Measurements from ENCODE around the gene SGSM2.

SGSM2 gene

DNA sequence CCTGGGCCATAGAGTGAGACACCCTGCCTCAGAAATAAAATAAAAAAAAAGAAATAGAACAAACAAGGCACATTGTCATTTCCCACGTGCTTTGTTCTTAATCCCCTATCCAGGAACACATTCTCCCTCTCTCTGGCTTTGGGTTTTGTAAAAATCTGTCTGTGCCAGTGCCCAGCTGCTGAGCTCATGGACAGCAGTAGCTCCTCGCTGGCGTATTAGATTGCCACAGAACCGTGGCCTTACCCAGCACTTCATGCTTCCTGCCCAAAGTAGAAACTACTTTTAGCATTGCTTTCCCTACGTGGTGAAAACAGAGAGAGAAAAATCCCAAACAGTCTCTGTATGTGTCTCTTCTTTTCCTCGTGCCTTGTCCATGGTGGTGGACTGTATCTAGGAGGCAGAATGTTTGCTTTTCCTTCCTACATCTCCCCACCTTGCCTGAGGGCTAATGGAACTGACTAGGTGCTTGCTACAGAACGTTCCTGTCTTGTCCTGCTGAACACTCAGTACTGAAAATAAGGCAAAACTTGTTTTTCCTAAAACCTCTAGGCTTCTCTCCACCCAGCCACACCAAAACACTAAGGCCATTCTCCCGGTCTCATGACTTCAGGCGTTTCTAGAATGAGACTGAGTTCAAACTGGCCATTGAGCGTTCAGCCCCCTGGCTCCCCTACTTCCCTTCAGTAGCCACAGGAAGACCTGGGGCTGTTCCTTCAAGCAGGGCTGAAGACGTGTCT is 37.4 kb downstream of the SGSM2 start:
- H3K36me3 ChIP-seq (ENCODE audit: control insufficient read depth in 2 of 2, insufficient read depth in 2 of 2, low read length in 2 of 2), result peaks cover 15 to 18% of the 10 kb centered on the region in 2 donors
- H3K27me3 ChIP-seq (ENCODE audit: control insufficient read depth in 2 of 2, insufficient read depth in 2 of 2, low read length in 2 of 2), result no peaks in the 10 kb centered on the region

DNA sequence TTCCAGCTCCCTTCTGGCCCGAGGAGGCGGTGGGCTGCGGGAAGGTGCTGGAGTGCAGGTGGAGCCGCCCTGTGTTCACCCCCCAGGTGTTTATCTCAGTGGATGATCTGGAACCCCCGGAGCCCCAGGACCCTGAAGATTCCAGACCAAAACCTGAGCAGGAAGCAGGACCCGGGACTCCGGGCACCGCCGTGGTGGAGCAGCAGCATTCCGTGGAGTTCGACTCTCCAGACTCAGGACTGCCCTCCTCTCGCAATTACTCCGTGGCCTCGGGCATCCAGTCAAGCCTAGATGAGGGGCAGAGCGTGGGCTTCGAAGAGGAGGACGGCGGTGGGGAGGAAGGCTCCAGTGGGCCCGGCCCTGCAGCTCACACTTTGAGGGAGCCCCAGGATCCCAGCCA is 38.1 kb downstream of the SGSM2 start:
- no peak overlapping the region for H3K9ac ChIP-seq (ENCODE audit: low read depth in 1 of 2, low read length in 2 of 2)
- H3K4me3 ChIP-seq (ENCODE audit: low read length in 2 of 2), result no peak overlapping the region
- H3K36me3 ChIP-seq (ENCODE audit: control insufficient read depth in 2 of 2, insufficient read depth in 2 of 2, low read length in 2 of 2), result peaks cover 15 to 22% of the 10 kb centered on the region in 2 donors
- no peaks in the 10 kb centered on the region for H3K27me3 ChIP-seq (ENCODE audit: control insufficient read depth in 2 of 2, insufficient read depth in 2 of 2, low read length in 2 of 2)
- no peak overlapping the region for H3K27ac ChIP-seq (ENCODE audit: low read depth in 2 of 2, low read length in 2 of 2)
- H3K9me3 ChIP-seq (ENCODE audit: control insufficient read depth in 2 of 2, low read length in 2 of 2), result no peaks in the 10 kb centered on the region
- H3K4me1 ChIP-seq (ENCODE audit: control insufficient read depth in 2 of 2, insufficient read depth in 2 of 2, low read length in 2 of 2), result no peaks in the 10 kb centered on the region

More for the DNA sequence above, 37.4 kb downstream of the SGSM2 start:
- Histone ChIP-seq H3K9ac (ENCODE audit: low read depth in 1 of 2, low read length in 2 of 2) (no peak overlapping the region), H3K4me1 (ENCODE audit: control insufficient read depth in 2 of 2, insufficient read depth in 2 of 2, low read length in 2 of 2) (no peaks in the 10 kb centered on the region), H3K9me3 (ENCODE audit: control insufficient read depth in 2 of 2, low read length in 2 of 2) (no peaks in the 10 kb centered on the region), H3K27ac (ENCODE audit: low read depth in 2 of 2, low read length in 2 of 2) (no peak overlapping the region), H3K4me3 (ENCODE audit: low read length in 2 of 2) (no peak overlapping the region)

DNA sequence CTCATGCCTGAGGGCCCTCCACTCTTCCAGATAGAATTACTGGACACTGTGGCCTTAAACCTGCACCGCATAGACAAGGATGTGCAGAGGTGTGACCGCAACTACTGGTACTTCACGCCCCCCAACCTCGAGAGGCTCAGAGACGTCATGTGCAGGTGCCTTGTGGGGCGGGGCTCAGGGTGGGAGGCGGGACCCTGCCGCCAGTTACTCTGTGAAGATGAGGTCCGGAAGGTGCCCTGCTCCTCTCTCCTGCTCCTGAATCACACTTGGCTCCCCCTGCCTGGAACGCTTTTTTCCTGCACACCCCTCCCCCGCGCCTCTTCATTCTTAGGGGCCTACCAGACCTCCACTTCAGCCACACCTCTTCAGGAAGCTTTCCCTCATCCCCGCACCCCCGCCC is 38.8 kb downstream of the SGSM2 start:
- Histone ChIP-seq H3K4me1 (ENCODE audit: control insufficient read depth in 2 of 2, insufficient read depth in 2 of 2, low read length in 2 of 2) (no peaks in the 10 kb centered on the region), H3K9me3 (ENCODE audit: control insufficient read depth in 2 of 2, low read length in 2 of 2) (no peaks in the 10 kb centered on the region), H3K9ac (ENCODE audit: low read depth in 1 of 2, low read length in 2 of 2) (no peak overlapping the region), H3K27me3 (ENCODE audit: control insufficient read depth in 2 of 2, insufficient read depth in 2 of 2, low read length in 2 of 2) (no peaks in the 10 kb centered on the region), H3K27ac (ENCODE audit: low read depth in 2 of 2, low read length in 2 of 2) (no peak overlapping the region), H3K36me3 (ENCODE audit: control insufficient read depth in 2 of 2, insufficient read depth in 2 of 2, low read length in 2 of 2) (peaks cover 20 to 22% of the 10 kb centered on the region in 2 donors), H3K4me3 (ENCODE audit: low read length in 2 of 2) (no peak overlapping the region)

DNA sequence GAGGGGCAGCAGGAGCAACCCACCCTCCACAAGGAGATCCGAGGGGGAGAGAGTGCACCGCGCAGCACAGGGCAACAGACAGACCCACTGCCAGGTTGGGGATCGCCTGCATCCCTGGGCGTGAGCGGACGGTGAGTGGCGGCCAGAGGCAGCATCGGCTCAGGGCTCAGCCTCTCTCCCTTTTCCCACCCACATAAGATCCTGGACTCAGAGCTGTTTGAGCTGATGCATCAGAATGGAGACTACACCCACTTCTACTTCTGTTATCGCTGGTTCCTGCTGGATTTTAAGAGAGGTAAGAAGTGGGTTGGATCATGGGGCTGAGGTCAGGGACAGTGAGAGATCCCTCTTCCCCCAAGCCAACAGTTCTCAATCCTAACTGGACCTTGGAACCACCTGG is 40.4 kb downstream of the SGSM2 start:
- Histone ChIP-seq H3K27ac (ENCODE audit: low read depth in 2 of 2, low read length in 2 of 2) (no peak overlapping the region), H3K4me3 (ENCODE audit: low read length in 2 of 2) (no peak overlapping the region), H3K36me3 (ENCODE audit: control insufficient read depth in 2 of 2, insufficient read depth in 2 of 2, low read length in 2 of 2) (peaks cover 24% of the 10 kb centered on the region in 2 donors), H3K4me1 (ENCODE audit: control insufficient read depth in 2 of 2, insufficient read depth in 2 of 2, low read length in 2 of 2) (peaks cover 0 to 4% of the 10 kb centered on the region in 2 donors), H3K9me3 (ENCODE audit: control insufficient read depth in 2 of 2, low read length in 2 of 2) (no peaks in the 10 kb centered on the region), H3K9ac (ENCODE audit: low read depth in 1 of 2, low read length in 2 of 2) (no peak overlapping the region), H3K27me3 (ENCODE audit: control insufficient read depth in 2 of 2, insufficient read depth in 2 of 2, low read length in 2 of 2) (no peaks in the 10 kb centered on the region)

DNA sequence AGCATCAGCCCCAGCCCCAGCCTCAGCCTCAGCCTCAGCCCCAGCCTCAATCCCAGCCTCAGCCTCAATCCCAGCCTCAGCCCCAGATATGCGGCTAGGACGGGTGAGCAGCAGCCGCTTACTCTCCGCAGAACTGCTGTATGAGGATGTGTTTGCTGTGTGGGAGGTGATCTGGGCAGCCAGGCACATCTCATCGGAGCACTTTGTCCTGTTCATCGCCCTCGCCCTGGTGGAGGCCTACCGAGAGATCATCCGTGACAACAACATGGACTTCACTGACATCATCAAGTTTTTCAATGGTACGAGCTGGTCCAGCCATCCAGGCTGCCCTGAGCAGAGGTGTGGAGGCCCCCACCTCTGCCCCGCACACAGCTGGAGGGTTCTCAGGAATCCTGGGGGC is 41.6 kb downstream of the SGSM2 start:
- Histone ChIP-seq H3K9ac (ENCODE audit: low read depth in 1 of 2, low read length in 2 of 2) (no peak overlapping the region), H3K4me3 (ENCODE audit: low read length in 2 of 2) (no peak overlapping the region), H3K36me3 (ENCODE audit: control insufficient read depth in 2 of 2, insufficient read depth in 2 of 2, low read length in 2 of 2) (peaks cover 16% of the 10 kb centered on the region in 2 donors), H3K27ac (ENCODE audit: low read depth in 2 of 2, low read length in 2 of 2) (no peak overlapping the region), H3K27me3 (ENCODE audit: control insufficient read depth in 2 of 2, insufficient read depth in 2 of 2, low read length in 2 of 2) (no peaks in the 10 kb centered on the region), H3K9me3 (ENCODE audit: control insufficient read depth in 2 of 2, low read length in 2 of 2) (no peaks in the 10 kb centered on the region), H3K4me1 (ENCODE audit: control insufficient read depth in 2 of 2, insufficient read depth in 2 of 2, low read length in 2 of 2) (peaks cover 0 to 8% of the 10 kb centered on the region in 2 donors)

DNA sequence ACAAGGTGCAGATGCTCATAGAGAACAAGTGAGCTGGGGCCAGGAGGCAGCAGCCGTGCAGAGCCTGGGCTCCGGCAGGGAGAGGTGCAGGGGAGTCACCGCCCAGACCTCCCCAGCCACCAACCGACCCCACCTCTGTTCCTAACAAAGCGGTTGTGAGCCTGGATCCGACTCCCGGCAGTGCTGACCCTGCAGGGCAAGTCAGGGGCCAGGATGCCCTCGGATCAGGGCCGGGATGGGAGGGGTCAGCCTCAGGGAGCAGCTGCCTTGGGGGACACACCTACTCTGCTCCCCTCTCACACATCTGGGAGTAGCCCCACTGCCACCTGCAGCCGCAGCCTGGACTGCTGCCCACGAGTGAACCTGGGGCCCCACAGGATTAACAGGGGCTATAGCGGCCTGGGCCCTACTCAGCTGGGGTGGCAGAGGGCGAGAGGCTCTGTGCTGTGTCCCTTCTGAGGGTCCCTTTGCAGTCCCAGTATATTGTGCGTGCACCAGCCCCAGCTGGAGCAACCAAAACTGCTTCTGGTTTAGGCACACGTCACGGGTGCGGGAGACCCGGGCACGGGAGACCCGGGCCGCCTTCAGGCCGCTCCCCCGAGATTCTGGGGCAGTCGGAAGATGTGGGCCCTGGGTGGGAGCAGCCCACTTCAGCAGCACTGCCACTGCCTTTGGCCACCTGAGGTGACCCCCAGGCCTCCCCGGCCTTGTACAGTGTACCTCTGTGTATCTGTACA is 42.4 kb downstream of the SGSM2 start:
- Histone ChIP-seq H3K9ac (ENCODE audit: low read depth in 1 of 2, low read length in 2 of 2) (no peak overlapping the region), H3K4me3 (ENCODE audit: low read length in 2 of 2) (no peak overlapping the region), H3K27ac (ENCODE audit: low read depth in 2 of 2, low read length in 2 of 2) (no peak overlapping the region), H3K27me3 (ENCODE audit: control insufficient read depth in 2 of 2, insufficient read depth in 2 of 2, low read length in 2 of 2) (no peaks in the 10 kb centered on the region), H3K4me1 (ENCODE audit: control insufficient read depth in 2 of 2, insufficient read depth in 2 of 2, low read length in 2 of 2) (peaks cover 0 to 8% of the 10 kb centered on the region in 2 donors), H3K9me3 (ENCODE audit: control insufficient read depth in 2 of 2, low read length in 2 of 2) (no peaks in the 10 kb centered on the region), H3K36me3 (ENCODE audit: control insufficient read depth in 2 of 2, insufficient read depth in 2 of 2, low read length in 2 of 2) (peaks cover 16% of the 10 kb centered on the region in 2 donors)

DNA sequence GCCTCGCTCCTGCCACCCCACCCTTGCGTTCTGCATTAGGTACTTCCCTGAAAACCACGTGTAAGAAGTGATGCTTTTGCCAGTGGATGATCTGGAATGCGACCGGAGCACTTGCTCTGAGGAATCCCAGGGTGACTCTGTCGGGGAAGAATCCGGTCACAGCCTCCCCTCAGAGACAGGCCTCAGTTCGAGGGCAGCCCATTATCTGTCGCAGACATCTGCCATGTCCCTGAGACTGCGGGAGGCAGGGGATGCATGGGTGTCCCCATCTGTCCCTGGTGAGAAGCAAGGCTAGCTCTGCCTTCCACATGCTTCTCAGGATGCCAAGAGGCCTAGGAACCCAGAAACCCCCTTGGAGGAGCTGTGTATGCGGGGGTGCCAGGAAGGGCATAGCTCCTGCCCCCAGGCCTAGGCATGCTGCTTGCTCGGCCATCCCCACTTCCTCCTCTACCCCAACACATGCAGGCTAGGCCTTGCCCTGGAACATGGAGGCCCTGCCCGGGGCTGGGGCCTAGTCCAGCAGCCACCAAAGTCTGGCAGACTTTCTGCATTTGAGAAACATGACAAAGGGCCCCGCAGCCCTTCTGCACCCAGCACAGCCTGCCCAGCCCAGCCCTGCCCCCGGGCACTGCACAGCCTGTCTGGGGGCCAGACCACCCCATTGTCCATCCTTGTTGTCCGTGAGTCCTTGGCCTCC is 43.1 kb downstream of the SGSM2 start:
- Histone ChIP-seq H3K4me1 (ENCODE audit: control insufficient read depth in 2 of 2, insufficient read depth in 2 of 2, low read length in 2 of 2) (peaks cover 0 to 8% of the 10 kb centered on the region in 2 donors), H3K36me3 (ENCODE audit: control insufficient read depth in 2 of 2, insufficient read depth in 2 of 2, low read length in 2 of 2) (peaks cover 12 to 14% of the 10 kb centered on the region in 2 donors), H3K27me3 (ENCODE audit: control insufficient read depth in 2 of 2, insufficient read depth in 2 of 2, low read length in 2 of 2) (no peaks in the 10 kb centered on the region), H3K9me3 (ENCODE audit: control insufficient read depth in 2 of 2, low read length in 2 of 2) (no peaks in the 10 kb centered on the region), H3K4me3 (ENCODE audit: low read length in 2 of 2) (no peak overlapping the region), H3K9ac (ENCODE audit: low read depth in 1 of 2, low read length in 2 of 2) (no peak overlapping the region), H3K27ac (ENCODE audit: low read depth in 2 of 2, low read length in 2 of 2) (no peak overlapping the region)

DNA sequence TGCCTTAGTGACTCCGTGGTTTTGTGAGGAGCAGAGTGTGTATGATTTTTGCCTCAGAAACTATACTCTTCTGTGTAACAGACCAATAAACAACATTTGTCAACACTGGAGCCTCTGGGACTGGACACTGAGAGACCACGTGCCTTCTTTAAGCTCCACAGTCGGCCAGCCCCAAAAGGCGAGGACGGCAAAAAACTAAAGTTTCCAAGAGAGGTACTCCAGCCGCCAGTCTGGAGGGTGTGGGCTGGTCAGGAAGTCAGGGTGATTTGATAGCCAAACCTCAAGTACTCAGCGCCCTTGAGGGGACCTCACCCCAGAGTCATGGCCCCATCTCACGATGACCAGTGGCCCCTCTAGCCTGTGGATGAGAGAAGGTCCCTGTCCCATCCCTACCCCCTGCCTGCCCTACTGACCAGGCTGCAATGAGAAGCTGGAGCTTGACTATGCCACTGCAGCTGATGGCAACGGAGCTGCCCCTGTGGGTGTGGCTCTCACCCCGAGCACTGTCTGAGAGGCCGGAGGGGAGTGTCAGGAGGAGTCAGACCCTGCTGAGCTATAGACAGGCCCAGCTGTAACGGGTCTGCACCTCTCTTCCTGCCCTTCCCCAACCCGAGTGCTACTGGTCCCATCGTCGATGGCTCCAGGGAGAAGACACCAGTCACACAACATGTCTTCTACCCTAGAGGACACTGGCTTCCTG is 43.8 kb downstream of the SGSM2 start:
- no peak overlapping the region for H3K27ac ChIP-seq (ENCODE audit: low read depth in 2 of 2, low read length in 2 of 2)
- no peaks in the 10 kb centered on the region for H3K9me3 ChIP-seq (ENCODE audit: control insufficient read depth in 2 of 2, low read length in 2 of 2)
- peaks cover 15% of the 10 kb centered on the region in 2 donors for H3K36me3 ChIP-seq (ENCODE audit: control insufficient read depth in 2 of 2, insufficient read depth in 2 of 2, low read length in 2 of 2)
- no peaks in the 10 kb centered on the region for H3K27me3 ChIP-seq (ENCODE audit: control insufficient read depth in 2 of 2, insufficient read depth in 2 of 2, low read length in 2 of 2)
- H3K4me3 ChIP-seq (ENCODE audit: low read length in 2 of 2), result no peak overlapping the region
- H3K9ac ChIP-seq (ENCODE audit: low read depth in 1 of 2, low read length in 2 of 2), result no peak overlapping the region
- peaks cover 2 to 8% of the 10 kb centered on the region in 2 donors for H3K4me1 ChIP-seq (ENCODE audit: control insufficient read depth in 2 of 2, insufficient read depth in 2 of 2, low read length in 2 of 2)

DNA sequence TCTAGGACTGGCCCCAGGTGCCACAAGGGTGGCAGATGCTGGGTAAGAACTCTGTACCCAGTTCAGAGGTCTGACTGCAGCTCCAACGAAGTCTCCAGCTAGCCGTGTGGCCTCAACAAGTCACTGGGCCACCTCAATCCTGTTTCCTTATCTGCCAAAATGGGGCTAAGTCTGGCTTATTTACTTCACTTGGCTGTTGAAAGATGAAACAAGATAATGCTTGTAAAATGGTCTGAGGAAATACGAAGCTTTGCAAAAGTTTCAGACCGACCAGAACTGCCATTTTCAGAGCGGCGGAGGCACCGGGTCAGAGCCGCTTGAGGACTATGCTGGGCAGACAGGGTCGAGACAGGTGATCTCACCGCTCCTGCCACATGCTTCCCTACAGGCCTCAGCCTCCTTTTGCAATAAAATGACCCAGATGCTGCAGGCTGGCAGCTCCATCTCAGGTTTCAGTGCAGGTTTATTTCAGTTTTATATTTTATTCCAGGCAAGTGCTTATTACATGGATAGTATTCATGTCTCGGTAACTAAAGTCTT is 46.4 kb downstream of the SGSM2 start:
- no peak overlapping the region for H3K27ac ChIP-seq (ENCODE audit: low read depth in 2 of 2, low read length in 2 of 2)
- no peak overlapping the region for H3K4me3 ChIP-seq (ENCODE audit: low read length in 2 of 2)
- H3K9ac ChIP-seq (ENCODE audit: low read depth in 1 of 2, low read length in 2 of 2), result no peak overlapping the region
- H3K36me3 ChIP-seq (ENCODE audit: control insufficient read depth in 2 of 2, insufficient read depth in 2 of 2, low read length in 2 of 2), result peaks cover 22 to 25% of the 10 kb centered on the region in 2 donors
- H3K27me3 ChIP-seq (ENCODE audit: control insufficient read depth in 2 of 2, insufficient read depth in 2 of 2, low read length in 2 of 2), result no peaks in the 10 kb centered on the region
- peaks cover 5 to 10% of the 10 kb centered on the region in 2 donors for H3K4me1 ChIP-seq (ENCODE audit: control insufficient read depth in 2 of 2, insufficient read depth in 2 of 2, low read length in 2 of 2)
- H3K9me3 ChIP-seq (ENCODE audit: control insufficient read depth in 2 of 2, low read length in 2 of 2), result no peaks in the 10 kb centered on the region

All from mucosa of rectum (tissue), 2 donors.